Lower leg skin (tissue), 4 donors: ENCODE measurements around the gene WNT9B. TPM values are rescaled to one million over a fixed set of nuclear protein-coding genes. Genes with fewer than 3 reads are reported as not detected.

Source experiments
- DNase-seq, 2 donors: peaks; one replicate each; pipeline ENCODE4 v3.0.0-alpha.2; 2019; ENCODE audit warnings: low spot score in 2 of 2
- H3K4me3 ChIP-seq: fragments of 200-600 bp; sonication (generic); 2 replicates; pipeline ENCODE4 v1.5.1; 2017; ENCODE audit warnings: mild to moderate bottlenecking, low read depth; ENCODE audit not compliant: poor library complexity, severe bottlenecking
- POLR2A ChIP-seq, 2 donors: fragments of 450-650 bp; IDR thresholded peaks; one replicate each; pipeline ENCODE4 v1.6.1; 2016 to 2017; ENCODE audit warnings: antibody characterized with exemption in 2 of 2, mild to moderate bottlenecking in 1 of 2, moderate library complexity in 1 of 2
- whole genome bisulfite sequencing, 2 donors: methylation state at CpG; one replicate each; pipeline ENCODE4 v1.1.5; 2018; 5-methylcytosine and 5-hydroxymethylcytosine counted together
- intact Hi-C: fragments of 100-400 bp; cut with DNase I; formaldehyde crosslinking; loops from one replicate; pipeline ENCODE4 v1.15.0; 2023; ENCODE audit warnings: low total_unique reads
- total RNA-seq, 4 donors: library from RNA; depleted of rRNA; stranded (reverse); fragments of >200 nt; gene quantifications; one replicate each; pipeline ENCODE4 v1.1.0, GENCODE V29; 2016
- TF ChIP-seq, protein P1 (sequence below), 3 donors: fragments of 450-650 bp; IDR thresholded peaks; one replicate each; pipeline ENCODE4 v1.5.1; 2016; ENCODE audit warnings: antibody characterized with exemption in 3 of 3, mild to moderate bottlenecking in 3 of 3, moderate library complexity in 2 of 3

WNT9B gene
- total RNA-seq, 4 donors from 2014 or later, result 0.75 to 1.1 (median 0.86) TPM

DNA sequence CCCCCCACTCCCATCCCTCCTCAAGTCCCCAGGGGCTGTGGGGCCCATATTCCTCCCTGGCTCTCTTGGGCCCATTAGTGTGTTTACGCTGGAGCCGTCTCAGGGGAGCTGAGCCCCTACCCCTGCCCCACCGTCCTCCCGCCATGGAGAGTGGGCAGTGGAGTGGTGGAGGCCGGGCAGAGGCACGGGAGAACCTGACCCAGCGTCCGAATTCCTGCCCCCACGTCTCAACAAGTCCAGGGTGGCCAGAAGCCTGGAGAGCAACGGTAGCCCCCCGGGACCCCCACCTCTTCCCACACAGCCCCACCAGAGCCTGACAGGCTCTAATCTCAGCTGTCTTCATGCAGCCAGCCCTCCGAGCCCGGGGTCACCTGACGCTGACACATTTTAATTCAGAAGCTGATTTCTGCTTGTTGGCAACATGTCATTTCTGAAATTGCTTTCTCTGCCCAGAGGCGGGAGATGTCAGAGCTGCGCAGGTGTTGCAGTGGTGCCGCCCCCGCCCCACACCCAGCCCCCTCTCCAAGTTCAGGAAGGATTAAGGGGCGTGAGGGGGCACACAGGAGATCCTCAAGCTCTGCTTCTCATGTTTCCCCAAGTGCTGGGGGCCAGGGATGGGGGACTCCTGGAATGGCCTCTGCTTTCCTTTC lies 32.6 kb downstream of the WNT9B start:
- H3K4me3 ChIP-seq, result no peak overlapping the region
- no peak for TF ChIP-seq POLR2A (IDR thresholded peaks at IDR 0.05)
- TF ChIP-seq, protein P1, sequence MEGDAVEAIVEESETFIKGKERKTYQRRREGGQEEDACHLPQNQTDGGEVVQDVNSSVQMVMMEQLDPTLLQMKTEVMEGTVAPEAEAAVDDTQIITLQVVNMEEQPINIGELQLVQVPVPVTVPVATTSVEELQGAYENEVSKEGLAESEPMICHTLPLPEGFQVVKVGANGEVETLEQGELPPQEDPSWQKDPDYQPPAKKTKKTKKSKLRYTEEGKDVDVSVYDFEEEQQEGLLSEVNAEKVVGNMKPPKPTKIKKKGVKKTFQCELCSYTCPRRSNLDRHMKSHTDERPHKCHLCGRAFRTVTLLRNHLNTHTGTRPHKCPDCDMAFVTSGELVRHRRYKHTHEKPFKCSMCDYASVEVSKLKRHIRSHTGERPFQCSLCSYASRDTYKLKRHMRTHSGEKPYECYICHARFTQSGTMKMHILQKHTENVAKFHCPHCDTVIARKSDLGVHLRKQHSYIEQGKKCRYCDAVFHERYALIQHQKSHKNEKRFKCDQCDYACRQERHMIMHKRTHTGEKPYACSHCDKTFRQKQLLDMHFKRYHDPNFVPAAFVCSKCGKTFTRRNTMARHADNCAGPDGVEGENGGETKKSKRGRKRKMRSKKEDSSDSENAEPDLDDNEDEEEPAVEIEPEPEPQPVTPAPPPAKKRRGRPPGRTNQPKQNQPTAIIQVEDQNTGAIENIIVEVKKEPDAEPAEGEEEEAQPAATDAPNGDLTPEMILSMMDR (IDR thresholded peaks at IDR 0.05), result no peak
- WGBS, 2 donors, result 41 to 42% methylated on average over 18 to 19 of the region's 19 CpGs
- intact Hi-C loops, result no loop called here
- DNase-seq, result no peak

DNA sequence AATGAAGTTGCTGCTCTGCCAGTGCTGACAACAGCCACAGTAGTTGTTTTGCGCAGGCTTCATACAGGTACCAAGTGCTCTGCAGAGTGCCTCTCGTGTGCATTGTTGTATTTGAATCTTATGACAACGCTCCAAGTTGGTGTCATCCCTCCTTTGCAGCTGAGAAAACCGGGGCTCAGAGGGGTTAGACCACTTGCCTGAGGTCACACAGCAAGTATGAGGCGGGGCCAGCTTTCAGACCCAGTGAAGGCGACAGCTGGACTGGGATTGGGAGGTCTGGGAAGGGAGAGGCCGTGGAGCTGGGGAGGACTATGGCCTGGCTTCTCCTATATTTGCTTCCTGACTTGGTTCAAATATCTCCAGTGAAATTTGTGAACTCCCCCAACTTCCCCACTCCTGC lies 33.2 kb downstream of the WNT9B start:
- intact Hi-C loops, result no loop called here
- DNase-seq, result no peak
- WGBS, 2 donors, result 74 to 80% methylated on average over 7 of the region's 7 CpGs
- TF ChIP-seq POLR2A (IDR thresholded peaks at IDR 0.05), result no peak
- TF ChIP-seq, protein P1 (IDR thresholded peaks at IDR 0.05), result no peak
- no peak overlapping the region for H3K4me3 ChIP-seq

DNA sequence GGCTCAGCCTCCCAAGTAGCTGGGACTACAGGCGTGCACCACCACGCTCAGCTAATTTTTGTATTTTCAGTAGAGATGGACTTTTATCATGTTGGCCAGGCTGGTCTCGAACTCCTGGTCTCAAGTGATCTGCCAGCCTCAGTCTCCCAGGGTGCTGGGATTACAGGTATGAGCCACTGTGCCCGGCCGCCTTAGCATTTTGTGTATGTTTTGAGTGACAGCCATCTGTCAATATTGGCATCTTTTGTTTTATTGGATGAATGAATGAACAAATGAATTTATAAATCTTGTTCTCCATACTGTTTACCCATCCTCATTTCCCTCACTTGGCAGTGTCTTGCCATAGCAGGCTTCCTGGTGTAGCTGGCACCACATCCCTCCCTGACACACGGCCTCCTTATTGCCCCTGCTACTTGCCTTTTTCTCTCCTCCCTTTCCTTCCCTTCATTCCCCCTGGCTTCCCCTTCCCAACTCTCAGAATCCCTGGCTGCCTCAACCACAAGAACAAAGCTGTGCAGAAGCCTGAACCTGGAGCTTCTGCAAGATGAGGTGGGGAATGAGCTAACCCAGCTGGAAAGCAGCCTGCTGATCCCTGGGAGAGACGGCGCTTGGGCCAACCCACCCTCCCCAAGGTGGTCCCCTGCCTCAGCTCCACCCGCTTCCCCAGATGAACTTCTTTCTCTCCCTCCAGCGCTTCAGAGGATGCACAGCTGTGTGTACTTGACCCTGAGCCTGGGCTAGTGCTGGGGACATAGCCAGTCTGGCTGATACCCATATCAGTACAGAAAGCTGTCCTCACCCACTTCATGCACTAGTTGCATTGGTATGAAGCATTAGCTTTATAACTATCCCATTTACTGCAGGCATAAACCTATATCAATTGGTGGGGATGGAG lies 34.3 kb downstream of the WNT9B start:
- intact Hi-C loops, result no loop called here
- no peak overlapping the region for H3K4me3 ChIP-seq
- no peak for TF ChIP-seq POLR2A (IDR thresholded peaks at IDR 0.05)
- TF ChIP-seq, protein P1 (IDR thresholded peaks at IDR 0.05), result no peak
- no peak for DNase-seq
- WGBS, 2 donors, result 77% methylated on average over 10 of the region's 10 CpGs

DNA sequence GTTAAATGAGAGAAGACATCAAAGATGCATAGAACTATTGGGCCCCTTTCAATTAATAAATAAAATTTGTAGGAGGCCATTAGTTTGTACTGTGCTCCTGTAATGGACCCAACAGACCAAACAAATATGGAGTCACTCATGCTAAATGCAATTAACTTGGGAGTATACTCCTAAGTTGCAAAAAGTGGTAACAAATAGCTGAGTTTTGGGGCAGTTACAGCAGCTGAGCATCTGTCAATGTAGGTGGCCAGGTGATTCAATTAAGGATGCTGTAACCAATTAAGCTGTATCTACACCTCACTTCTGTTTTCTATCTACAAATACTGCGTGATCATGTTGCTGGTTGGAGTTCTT lies 34.9 kb downstream of the WNT9B start:
- WGBS, 2 donors, result 77 to 84% methylated on average over 1 of the region's 1 CpG
- no peak for TF ChIP-seq POLR2A (IDR thresholded peaks at IDR 0.05)
- TF ChIP-seq, protein P1 (IDR thresholded peaks at IDR 0.05), result no peak
- intact Hi-C loops, result no loop called here
- no peak overlapping the region for H3K4me3 ChIP-seq
- no peak for DNase-seq

DNA sequence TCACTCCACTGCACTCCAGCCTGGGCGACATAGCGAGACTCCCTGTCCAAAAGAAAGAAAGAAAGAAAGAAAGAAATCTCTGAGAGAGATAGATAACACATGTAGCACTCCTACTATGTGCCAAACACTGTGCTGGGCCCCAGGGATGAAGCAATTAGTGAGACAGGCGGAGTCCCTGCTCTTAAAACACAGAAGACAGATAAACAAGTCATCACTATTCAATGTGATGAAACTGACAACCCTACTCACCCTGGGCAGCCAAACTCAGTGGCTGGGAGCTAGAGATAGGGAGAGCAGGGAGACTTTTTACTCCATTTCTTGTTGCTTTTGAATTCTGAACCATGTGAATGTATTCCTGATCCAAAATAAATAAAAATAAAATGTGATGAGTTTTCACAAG lies 36.3 kb downstream of the WNT9B start:
- intact Hi-C loops, result no loop called here
- no peak for DNase-seq
- 88 to 91% methylated on average over 3 of the region's 3 CpGs for WGBS, 2 donors
- TF ChIP-seq, protein P1 (IDR thresholded peaks at IDR 0.05), result no peak
- TF ChIP-seq POLR2A (IDR thresholded peaks at IDR 0.05), result no peak
- no peak overlapping the region for H3K4me3 ChIP-seq
